Ectodermal cell (in vitro differentiated cells): ENCODE data around the gene SPATS1.
"Not testable (repeated sequence)": the region's sequence is repeated elsewhere in the genome, so short reads cannot be mapped to it uniquely, and the experiment has no call there.

Experiments used
- H3K27ac ChIP-seq: 2 replicates; pipeline ENCODE4 v1.7.0; 2013; ENCODE audit warnings: mild to moderate bottlenecking, low read depth, low read length; ENCODE audit not compliant: insufficient read depth, poor library complexity, severe bottlenecking
- H3K27me3 ChIP-seq: 2 replicates; pipeline ENCODE4 v1.7.0; 2013; ENCODE audit warnings: mild to moderate bottlenecking, low read length; ENCODE audit not compliant: insufficient read depth, control insufficient read depth, poor library complexity, severe bottlenecking
- H3K36me3 ChIP-seq: one replicate; pipeline ENCODE4 v1.7.0; 2013; ENCODE audit warnings: low read length; ENCODE audit not compliant: control insufficient read depth, insufficient read depth
- H3K4me1 ChIP-seq: one replicate; pipeline ENCODE4 v1.7.0; 2013; ENCODE audit warnings: low read length; ENCODE audit not compliant: control insufficient read depth, insufficient read depth
- H3K4me3 ChIP-seq: 2 replicates; pipeline ENCODE4 v1.7.0; 2013; ENCODE audit warnings: low read depth, low read length, control low read depth; ENCODE audit not compliant: insufficient read depth
- H3K9me3 ChIP-seq: 2 replicates; pipeline ENCODE4 v1.7.0; 2013; ENCODE audit warnings: mild to moderate bottlenecking, low read length, moderate library complexity; ENCODE audit not compliant: control insufficient read depth
- WGBS, 2 experiments: methylation state at CpG; one replicate each; pipeline ENCODE4 v1.1.7; 2013; ENCODE audit warnings: missing lambda C conversion rate in 2 of 2; 5-methylcytosine and 5-hydroxymethylcytosine counted together

SPATS1 gene

DNA sequence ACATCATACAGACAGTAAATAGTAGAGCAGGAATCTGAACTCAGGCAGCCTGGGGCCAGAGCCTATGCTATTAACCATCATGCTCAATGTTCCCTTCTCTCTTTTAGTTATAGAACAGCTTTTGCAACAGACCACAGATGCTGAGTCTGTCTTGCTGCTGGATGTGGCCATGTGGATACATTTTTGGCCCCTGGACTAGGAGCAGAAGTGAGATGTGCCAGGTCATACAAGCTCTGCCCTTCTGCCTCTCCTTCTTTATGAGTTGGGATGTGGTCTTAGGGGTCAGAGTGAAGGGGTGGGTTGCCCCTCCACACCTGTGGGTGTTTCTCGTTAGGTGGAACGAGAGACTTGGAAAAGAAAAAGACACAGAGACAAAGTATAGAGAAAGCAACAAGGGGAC, 14.7 kb upstream of the SPATS1 start:
- Histone ChIP-seq H3K4me3 (no peak overlapping the region), H3K27ac (no peak overlapping the region), H3K4me1 (no peaks in the 10 kb centered on the region), H3K36me3 (no peaks in the 10 kb centered on the region), H3K9me3 (no peaks in the 10 kb centered on the region), H3K27me3 (no peaks in the 10 kb centered on the region)
- 70 to 74% methylated on average over 2 of the region's 2 CpGs for WGBS, 2 experiments

DNA sequence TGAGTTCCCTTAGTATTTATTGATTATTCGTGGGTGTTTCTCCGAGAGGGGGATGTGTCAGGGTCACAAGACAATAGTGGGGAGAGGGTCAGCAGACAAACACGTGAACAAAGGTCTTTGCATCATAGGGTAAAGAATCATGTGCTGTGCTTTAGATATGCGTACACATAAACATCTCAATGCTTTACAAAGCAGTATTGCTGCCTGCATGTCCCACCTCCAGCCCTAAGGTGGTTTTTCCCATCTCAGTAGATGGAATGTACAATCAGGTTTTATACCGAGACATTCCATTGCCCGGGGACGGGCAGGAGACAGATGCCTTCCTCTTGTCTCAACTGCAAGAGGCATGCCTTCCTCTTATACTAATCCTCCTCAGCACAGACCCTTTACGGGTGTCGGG, 14.2 kb upstream of the SPATS1 start:
- H3K4me3 ChIP-seq: not testable (repeated sequence)

DNA sequence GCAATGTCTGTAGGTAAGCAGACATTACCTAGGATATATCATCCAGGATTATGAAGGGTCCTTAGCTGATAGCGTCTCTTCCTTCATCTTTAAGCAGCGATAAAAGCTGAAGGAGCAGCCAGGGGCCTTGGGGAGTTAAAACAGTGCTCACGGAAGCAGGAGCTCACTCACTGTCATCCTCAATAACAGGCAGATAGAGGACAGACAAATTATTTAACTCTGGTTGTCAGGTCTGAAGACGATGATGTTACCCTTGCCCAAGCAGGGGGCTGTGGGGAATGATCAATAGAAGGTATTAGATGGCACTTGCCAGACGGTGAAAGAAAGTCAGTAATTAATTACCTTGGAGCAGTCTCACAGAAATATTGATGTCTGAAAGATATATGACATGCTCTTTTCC, 12.6 kb upstream of the SPATS1 start:
- no peak overlapping the region for H3K4me3 ChIP-seq
- H3K27me3 ChIP-seq: no peaks in the 10 kb centered on the region
- no peaks in the 10 kb centered on the region for H3K36me3 ChIP-seq
- WGBS, 2 experiments: 72 to 77% methylated on average over 5 of the region's 5 CpGs
- no peaks in the 10 kb centered on the region for H3K4me1 ChIP-seq
- H3K27ac ChIP-seq: no peak overlapping the region
- H3K9me3 ChIP-seq: no peaks in the 10 kb centered on the region

More for the DNA sequence above, 14.2 kb upstream of the SPATS1 start:
- 32 to 44% methylated on average over 4 of the region's 9 CpGs for WGBS, 2 experiments
- not testable (repeated sequence) for H3K36me3 ChIP-seq, H3K27ac ChIP-seq, H3K9me3 ChIP-seq, H3K4me1 ChIP-seq, H3K27me3 ChIP-seq

DNA sequence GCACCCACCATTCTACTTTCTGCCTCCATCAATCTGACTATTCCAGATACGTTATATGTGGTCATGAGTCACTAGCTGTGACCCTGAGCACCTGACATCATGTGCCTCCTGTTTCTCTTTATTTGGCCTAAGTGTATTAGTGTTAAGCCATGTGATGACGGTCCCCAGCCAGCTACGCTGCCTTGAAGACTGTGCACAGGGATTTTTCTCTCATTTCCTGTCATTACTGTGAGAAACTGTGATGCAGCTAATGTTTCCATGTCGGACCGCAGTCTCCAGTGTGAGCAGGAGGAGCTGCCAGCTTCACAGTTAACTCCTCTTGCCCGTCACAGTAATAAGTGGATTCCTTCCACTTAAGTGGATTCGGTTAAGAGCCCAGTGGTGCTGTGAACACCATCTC, 9.9 kb upstream of the SPATS1 start:
- no peaks in the 10 kb centered on the region for H3K27me3 ChIP-seq
- H3K27ac ChIP-seq: no peak overlapping the region
- H3K36me3 ChIP-seq: no peaks in the 10 kb centered on the region
- H3K9me3 ChIP-seq: no peaks in the 10 kb centered on the region
- WGBS, 2 experiments: 74 to 77% methylated on average over 7 of the region's 7 CpGs
- no peak overlapping the region for H3K4me3 ChIP-seq
- H3K4me1 ChIP-seq: peaks cover 8% of the 10 kb centered on the region

DNA sequence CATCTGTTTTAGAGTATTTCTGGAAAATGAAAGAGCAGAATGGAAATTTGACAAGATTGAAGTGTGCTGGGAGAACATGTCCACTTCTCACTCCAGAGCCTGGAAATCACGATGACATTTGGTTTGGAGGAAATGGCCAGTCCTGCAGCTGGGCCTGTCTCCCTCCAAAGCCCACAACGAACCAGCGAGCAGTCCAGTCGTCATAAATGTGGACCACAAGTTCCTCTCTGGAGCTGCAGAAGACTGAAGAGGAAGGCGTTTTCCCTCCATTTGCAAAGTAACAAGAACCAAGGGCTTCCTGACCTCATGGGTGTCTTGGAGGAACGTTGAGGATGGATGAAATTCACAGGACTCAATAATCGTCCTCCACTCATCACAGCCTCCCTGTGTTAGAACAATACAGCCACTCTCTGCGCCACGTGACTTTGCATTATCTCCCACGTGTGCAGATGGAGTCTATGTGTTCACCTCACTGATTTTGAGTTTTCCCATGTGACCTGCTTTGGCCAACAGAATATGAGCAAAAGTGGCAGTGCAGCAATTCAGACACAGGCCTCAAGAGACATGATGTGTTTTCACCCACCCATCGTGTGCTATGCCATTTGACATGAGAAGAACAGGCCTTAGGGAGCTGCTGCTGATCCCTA, 9.1 kb upstream of the SPATS1 start:
- WGBS, 2 experiments: 91 to 93% methylated on average over 11 of the region's 11 CpGs
- no peaks in the 10 kb centered on the region for H3K27me3 ChIP-seq

DNA sequence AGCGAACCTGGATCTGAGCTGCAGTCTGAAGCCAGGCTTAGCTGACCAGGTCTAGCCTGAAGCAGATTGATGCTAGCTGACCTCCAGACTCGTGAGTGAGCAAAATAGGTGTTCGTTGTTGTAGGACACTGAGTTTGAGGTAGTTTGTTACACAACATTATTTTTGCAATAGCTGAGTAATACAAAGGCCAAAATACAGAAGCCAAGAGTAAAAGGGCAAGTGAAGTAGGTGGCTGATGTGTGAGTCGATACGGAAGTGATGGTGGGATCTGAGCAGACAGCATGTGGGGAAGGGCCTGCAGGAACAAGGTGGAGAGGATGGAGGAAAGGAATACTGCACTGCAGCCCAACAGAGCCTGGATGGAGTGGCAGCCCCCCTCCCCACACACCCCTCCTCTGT, 8.5 kb upstream of the SPATS1 start:
- 95 to 99% methylated on average over 5 of the region's 5 CpGs for WGBS, 2 experiments
- Histone ChIP-seq H3K9me3 (no peaks in the 10 kb centered on the region), H3K4me1 (peaks cover 8% of the 10 kb centered on the region), H3K4me3 (no peak overlapping the region), H3K27me3 (no peaks in the 10 kb centered on the region), H3K27ac (no peak overlapping the region), H3K36me3 (no peaks in the 10 kb centered on the region)

More for the DNA sequence above, 9.1 kb upstream of the SPATS1 start:
- H3K4me1 ChIP-seq: peaks cover 8% of the 10 kb centered on the region
- H3K27ac ChIP-seq: no peak overlapping the region
- no peak overlapping the region for H3K4me3 ChIP-seq
- no peaks in the 10 kb centered on the region for H3K36me3 ChIP-seq
- no peaks in the 10 kb centered on the region for H3K9me3 ChIP-seq

DNA sequence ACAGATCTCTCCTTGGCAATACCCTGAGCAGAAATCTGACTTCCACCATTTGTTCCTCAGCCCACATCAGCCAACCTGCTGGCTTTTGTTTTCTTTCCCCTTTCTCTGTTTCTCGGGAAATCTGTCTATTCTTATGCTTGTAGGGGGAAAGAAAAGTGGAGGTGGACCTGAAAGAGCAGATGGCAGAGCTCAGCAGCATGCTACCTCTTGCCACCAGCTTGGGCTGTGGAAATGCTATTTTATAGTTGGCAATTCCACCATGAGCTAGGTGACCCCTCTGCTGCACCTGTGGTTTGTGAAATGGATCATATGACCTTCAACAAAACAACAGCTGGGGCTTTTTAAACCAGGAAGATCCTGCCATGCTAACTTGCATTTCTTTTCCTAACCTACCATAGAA, 6.8 kb upstream of the SPATS1 start:
- Histone ChIP-seq H3K36me3 (no peaks in the 10 kb centered on the region), H3K4me3 (no peak overlapping the region), H3K9me3 (no peaks in the 10 kb centered on the region), H3K27ac (no peak overlapping the region), H3K27me3 (no peaks in the 10 kb centered on the region), H3K4me1 (peaks cover 8% of the 10 kb centered on the region)
- 20 to 23% methylated on average over 1 of the region's 1 CpG for WGBS, 2 experiments

DNA sequence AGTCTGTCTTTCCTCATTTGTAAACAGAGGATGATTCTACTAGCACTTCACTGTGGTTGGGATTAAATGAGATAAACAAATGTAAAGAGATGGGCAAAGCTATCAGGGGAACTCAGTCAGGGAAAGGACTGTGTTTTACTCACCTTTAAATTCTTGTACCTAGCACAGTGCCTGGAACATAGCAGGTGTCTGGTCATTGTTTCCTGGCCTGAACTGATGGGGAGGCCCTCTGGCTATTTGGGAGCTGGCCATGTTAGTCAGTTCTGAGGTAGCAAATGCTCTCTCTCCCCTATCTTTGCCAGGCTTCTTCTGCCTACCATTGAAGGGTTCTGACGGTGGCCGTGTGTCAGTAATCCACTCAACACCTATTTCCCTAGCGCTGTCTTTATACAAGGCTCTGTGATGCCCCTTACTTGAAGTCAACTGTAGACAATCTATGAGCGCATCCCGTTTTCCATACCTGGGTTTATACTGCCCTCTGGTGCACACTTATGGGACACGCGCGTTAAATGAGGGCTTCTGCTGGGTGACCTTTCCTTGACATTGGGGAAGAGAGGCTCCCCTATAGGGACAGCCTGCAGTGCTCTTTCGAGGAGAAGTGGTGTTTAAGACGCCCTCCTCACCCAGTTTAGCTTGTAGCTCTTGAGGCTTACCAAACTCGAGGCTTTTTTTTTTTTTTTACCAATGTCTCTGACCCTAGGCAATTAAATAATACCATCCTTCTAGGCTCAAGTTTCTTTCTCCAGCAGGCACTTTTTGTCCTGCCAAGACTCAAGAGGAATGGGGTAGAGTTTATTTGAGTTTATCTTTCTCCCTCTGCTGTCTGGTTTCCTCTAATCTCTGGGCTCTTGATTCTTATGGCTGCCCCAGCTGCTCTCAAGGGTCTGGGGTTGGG, 4.0 kb upstream of the SPATS1 start:
- H3K36me3 ChIP-seq: no peaks in the 10 kb centered on the region
- H3K27me3 ChIP-seq: no peaks in the 10 kb centered on the region
- no peak overlapping the region for H3K4me3 ChIP-seq
- WGBS, 2 experiments: 4 to 5% methylated on average over 11 of the region's 11 CpGs
- H3K4me1 ChIP-seq: peaks cover 8% of the 10 kb centered on the region
- no peak overlapping the region for H3K27ac ChIP-seq
- H3K9me3 ChIP-seq: no peaks in the 10 kb centered on the region

DNA sequence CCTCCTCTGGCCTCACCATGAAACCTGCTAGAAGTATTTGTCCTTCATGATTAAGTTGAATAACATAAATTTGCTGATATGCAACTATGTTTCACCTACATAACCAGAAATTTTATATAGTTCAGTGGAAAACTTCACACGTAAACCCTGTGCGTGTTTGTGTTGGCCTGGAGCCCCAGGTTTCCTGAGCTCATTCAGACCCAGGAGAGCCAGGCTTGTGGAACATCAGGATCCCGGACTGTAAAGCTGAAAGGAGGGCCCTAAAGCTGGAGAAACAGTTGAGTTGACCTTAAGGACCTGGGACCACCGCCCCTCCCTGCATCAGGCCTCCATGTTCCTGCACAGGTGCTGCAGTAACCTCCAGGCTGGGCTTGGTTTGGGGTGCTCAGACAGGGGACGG, 3.1 kb upstream of the SPATS1 start:
- Histone ChIP-seq H3K9me3 (no peaks in the 10 kb centered on the region), H3K4me3 (no peak overlapping the region), H3K36me3 (no peaks in the 10 kb centered on the region), H3K27ac (no peak overlapping the region), H3K27me3 (no peaks in the 10 kb centered on the region), H3K4me1 (peaks cover 8% of the 10 kb centered on the region)
- 88 to 91% methylated on average over 5 of the region's 5 CpGs for whole genome bisulfite sequencing, 2 experiments

DNA sequence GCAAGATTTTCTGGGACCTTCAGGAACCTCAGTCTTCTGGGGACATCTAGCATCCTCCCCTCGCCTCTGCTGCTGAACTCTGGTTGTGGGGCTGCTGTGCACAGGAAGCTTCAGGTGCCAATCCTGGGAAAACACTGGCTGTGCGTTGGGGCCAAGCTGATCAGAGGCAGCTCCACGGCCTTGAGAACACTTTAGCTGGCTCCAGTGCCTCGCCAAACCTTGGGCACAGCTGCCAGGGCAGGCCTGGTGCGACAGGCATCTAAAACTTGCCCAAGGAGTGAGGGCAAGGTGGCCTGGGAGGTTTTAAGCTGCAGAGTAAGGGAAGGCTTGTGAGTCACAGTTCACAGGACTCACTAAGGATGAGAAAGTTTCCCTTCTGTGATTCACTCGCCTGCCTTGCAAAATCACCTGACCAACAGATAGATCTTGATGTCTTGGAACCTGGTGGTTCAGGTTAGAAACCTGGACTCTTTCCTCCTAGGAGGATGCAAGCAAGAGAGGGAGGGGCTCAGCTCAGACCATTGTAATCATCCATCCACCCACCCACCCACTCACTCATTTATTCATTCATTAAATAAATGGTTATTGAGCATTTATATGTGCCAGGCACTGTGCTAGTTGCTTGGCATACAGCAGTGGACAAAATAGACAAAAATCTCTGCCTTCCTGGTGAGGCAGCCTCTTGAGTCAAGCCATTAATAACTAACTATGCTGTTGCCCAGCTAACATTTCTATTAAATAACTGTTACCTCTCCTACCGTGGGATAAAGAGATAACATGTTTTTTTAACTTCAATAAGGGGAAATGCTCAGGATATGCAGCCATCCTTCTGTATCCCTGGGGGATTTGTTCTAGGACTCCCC, 2.5 kb upstream of the SPATS1 start:
- Histone ChIP-seq H3K4me1 (peaks cover 8% of the 10 kb centered on the region), H3K27me3 (no peaks in the 10 kb centered on the region), H3K27ac (no peak overlapping the region), H3K36me3 (no peaks in the 10 kb centered on the region), H3K4me3 (no peak overlapping the region), H3K9me3 (no peaks in the 10 kb centered on the region)
- 79 to 82% methylated on average over 6 to 7 of the region's 7 CpGs for WGBS, 2 experiments
